NCI-H82 treated with DMSO at 0.1 percent for 48 hours (cell line): ENCODE data around the gene RNF40.
A peak's percentile ranks its signal among the peaks of the same experiment; 100 is the strongest.
"Not testable (repeated sequence)": the region's sequence is repeated elsewhere in the genome, so short reads cannot be mapped to it uniquely, and the experiment has no call there.

Experiments used
- DNase-seq: peaks from one replicate; lab custom pipeline; 2025; ENCODE audit not compliant: unreplicated experiment; lab: John Stamatoyannopoulos, UW

Gene RNF40

DNA sequence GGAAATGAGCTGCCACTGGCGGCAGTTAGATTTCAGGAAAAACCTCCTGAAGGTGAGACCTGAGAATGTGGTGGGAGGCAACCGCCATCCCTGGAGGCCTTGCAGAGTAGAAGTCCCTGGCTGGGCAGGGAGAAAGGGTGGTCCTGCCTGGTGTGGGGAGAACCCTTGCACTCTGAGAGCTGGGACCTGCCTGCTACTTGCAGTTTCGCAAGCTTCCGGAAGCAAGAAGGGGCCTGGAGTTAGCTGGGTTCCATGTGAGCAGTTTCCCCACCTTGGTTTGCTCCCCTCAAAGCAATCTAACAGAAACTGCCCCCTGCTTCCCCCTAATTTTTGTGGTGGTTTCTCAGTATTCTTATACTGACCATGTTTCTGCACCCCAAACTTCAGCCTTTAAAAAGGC lies 18.4 kb downstream of the RNF40 start:
- no peak for DNase-seq

DNA sequence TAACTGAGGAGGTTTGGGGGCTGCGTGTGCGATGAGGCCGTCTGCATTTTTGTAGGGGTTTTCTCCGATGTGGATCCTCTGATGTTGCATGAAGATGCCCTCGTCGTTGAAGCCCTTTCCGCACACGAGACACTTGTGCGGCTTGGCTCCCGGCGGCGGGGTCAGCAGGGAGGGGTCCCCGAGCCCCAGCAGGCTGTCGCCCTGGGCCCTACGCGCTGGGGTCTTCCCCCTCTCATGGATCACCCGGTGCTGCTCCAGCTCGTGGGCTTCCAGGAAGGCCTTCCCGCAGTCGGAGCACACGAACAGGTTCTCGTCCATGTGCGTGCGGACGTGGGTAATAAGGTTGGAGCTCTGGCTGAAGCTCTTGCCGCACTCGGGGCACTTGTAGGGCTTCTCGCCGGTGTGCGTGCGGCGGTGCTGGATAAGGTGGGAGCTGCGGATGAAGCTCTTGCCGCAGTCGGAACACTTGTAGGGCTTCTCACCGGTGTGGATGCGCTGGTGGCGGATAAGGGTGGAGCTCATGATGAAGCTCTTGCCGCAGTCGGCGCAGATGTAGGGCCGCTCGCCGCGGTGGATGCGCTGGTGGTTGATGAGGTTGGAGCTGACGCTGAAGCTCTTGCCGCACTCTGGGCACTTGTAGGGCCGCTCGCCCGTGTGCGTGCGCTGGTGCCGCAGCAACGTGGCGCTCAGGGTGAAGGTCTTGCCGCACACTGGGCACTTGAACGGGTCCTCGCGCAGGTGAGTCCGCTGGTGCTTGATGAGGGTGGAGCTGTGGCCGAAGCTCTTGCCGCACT lies 20.6 kb downstream of the RNF40 start:
- DNase-seq, result no peak

DNA sequence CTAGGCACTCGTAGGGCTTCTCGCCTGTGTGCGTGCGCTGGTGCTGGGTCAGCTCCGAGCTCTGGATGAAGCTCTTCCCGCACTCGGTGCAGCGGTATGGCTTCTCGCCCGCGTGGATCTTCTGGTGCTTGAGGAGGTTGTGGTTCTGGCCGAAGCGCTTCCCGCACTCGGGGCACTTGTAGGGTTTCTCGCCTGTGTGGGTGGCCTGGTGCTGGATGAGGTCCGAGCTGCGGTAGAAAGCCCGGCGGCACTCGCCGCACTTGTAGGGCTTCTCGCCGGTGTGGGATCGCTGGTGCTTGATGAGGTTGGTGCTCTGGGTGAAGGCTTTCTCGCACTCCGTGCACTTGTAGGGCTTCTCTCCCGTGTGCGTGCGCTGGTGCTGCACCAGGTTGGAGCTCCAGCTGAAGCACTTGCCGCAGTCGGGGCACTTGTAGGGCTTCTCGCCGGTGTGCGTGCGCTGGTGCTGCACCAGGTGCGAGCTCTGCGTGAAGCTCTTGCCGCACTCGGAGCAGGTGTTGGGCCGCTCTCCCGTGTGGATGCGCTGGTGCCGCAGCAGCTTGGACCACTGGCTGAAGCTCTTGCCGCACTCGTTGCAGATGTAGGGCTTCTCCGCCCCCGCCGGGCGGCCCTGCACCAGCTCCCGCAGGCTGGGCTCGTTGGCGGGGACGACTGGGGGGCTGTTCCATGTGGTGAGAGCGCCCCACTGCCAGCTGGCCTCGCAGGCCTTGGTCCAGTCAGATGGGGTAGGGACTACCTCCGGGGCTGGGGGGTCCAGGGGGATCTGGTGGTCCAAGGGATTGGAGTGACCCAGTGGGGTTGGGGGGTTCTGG lies 21.4 kb downstream of the RNF40 start:
- DNase-seq, result no peak

DNA sequence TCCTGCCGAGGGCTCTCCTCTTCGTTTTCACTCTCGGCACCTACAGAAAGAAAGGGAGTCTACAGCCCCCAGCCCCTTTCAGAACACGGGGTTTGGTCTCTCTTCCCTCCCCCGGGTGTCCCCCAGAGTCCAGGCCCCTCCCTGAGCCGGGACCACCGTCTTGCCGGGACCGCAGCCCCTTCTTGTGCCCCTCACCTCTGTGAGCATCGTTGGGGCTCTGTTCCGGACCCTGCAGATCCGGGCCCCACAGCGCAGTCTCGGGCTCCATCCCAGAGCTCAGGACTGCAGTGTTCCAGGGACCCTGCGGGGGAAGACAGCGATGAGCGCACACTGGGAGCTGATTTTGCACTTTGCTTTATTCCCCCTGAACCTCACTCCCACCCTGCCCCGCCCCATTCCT lies 22.1 kb downstream of the RNF40 start:
- DNase-seq, result no peak

DNA sequence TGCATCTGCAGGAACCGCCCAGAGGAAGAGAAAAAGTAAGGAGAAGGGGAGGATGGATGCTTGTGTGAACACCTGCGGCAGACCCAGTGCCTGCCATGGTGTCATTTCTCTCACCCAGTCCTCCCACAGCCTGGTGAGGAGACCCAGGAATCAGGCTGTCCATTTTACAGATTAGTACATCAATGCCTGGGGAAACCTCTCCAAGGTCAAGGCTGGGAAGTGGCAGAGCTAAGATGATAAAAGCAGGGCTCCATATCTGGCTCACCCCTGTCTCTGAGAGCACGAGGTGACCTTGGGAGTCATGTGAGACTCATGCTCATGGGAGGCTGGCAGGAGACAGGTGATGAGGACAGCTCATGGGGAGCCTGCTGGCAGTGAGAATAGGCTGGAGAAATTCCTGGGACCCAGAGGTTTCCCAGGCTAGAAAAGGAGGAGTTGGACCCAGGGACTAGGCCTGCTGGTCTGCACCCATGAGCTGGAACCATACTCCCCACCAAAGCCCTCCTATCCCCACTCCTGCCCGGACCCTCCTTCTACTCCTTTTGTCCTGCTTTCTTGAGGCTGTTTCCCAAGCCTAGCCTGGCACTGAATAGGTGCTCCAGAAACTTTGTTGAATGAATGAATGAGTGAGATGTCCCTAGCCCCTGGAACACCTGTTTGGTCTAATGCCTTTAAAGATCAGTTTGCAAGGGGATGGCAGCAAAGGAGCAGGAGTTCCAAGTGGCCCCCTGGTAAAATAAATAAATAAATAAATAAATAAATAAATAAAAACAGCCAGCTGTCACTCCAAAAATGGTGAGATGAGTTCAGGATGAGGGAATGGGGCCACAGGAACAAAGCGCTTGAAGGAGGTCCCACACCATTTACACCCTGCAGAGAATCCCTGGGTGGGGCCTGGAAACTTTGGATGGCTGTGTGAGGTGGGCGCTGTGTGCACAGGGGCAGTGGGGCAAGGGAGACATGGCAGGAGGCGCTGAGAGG lies 23.3 kb downstream of the RNF40 start:
- no peak for DNase-seq

DNA sequence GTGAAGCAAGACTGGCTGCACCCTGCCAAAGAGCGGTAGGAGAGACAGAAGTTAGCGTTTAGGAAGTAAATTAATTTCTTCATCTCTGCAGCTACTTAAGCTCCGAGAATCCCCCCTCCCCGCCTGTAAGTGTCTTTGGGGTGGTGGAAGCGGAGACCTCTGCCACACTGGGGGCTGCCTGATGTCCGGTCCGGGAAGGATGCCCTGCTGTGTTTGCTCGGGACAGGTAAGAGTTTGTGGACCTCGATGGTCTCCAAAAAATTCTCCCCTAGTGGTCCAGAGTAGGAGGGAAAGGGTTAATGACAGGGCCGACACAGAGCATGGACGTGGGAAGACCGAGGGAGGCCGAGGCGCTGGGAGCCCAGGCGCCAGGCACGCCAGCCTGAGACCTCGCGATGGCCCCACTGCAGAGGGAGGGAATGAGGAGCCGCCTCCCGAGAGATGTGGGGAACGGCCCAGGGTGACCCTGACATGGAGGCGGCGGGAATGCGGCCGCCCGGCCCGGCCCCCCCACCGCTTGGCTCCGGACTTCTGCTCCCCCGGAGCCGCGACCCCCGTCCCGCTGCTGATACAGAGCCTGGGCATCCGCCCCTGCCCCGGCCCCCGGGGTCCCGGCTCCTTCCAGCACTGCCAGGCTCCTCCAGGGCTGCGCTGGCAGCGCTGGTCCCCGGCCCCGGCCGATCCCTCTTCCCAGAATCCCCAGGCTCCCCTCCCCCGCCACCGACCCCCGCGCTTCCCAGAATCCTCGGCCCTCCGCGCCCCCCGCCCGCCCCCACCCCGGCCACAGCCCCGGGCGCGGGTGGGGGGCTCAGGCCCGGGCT lies 24.2 kb downstream of the RNF40 start:
- no peak for DNase-seq

DNA sequence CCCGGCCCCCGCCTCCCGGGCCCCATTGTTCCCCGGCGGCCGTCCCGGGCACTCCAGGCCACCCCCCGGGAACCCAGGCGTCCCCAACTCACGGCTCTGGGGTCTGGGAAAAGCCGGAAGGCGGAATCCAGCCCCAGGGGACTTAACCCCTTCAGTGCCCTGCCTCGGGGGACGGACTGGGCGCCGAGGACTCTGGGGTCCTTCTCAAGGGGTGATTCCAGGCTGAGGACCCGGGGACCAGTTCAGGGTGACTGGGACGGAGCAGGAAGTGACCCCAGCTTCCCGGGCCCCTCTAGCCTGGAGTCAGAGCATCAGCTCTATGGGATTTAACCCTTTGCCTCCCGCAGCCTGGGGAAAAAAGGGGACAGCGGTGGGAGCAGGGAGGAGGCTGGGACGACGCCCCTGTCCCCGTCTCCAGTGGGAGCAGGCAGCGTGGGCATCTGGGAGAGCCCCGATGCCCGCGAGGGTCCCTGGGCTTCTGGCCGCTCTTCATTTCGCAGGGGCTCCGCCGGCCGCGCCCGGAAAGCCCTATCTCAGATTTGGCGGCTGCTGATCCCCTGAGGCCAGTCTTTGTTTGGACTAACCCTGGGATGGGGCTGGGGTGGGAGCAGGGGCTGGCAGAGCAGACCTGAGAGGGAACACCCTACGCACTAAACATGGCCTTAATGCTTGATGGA lies 25.0 kb downstream of the RNF40 start, which contains the start of gene ZNF629:
TSS of gene ZNF629 (minus strand) at position 270 of the 677 bp plus-strand sequence. CDS start 2,723 bp downstream, outside the sequence.
- peak; percentile 16 for DNase-seq

DNA sequence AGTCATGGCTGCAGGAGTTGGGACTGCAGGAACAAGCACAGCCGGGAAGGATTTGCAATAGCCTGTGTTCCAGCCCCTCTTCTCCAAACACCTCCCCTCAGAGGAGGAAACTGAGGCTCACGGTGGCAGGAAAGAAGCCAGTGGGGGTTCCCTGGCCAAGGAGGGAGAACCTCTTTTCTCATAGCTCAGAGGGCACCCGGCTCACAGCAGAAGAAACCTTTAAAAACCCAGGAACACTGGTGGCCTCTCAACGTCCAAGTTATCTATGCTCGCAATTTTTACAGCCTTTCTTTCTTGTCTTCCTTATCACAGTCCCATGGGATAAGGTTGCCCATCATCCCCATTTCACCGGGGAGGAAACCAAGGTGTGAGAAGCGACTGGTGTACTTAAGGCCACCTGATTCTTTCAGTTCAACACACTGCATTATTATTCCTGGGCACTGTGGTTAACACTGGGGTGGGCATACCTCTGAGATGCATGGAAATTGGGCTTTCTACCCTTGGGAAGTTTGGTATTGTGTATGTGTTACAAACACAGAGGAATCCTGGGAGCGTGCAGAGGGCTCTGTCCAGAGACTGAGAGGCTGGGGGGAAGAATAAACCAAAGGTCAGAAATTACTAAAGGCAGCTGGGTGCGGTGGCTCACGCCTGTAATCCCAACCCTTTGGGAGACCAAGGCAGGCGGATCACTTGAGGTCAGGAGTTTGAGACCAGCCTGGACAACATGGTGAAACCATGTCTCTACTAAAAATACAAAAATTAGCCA lies 25.7 kb downstream of the RNF40 start:
- DNase-seq, result no peak

DNA sequence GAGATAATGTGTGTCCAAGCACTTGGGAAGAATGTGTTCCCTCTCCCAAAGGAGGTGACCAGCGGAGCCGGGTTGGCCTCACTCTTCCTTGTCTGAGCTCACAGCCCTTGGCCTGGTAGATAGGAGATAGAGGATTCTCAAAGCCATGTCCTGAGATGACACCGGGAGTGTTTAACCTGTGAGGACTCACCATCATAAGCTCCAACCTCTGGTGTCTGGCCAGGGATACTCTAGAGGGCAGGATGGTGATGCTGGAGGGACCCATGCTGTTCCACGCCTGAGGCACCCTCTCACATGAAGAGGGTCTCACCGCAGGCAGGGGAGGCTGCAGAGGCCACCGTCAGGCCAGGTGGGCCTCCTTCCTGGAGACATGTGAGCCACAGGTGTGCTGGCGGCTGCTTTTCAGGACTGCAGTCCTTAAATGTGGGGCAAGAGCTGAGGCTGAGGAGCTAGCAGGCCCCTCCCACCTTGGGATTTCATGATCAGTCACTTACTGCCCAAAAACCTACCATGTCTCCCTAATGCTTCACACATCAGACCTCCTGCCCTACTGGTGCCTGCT lies 31.5 kb downstream of the RNF40 start:
- no peak for DNase-seq

DNA sequence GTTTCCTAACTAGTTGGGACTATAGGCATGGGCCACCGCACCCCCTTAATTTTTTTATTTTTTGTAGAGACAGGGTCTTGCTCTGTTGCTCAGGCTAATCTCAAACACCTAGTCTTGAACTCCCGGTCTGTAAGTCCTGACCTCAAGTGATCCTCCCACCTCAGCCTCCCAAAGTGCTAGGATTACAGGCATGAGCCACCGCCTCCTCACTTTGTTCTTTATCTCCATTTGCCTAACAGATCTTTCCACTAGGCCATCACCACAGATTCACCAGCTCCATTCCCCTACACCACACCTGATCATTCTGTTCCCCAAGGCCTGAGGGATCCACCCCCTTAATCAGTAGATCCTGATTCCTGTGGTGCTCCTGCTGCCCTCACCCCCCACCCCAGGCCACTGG lies 32.5 kb downstream of the RNF40 start:
- DNase-seq, result no peak

DNA sequence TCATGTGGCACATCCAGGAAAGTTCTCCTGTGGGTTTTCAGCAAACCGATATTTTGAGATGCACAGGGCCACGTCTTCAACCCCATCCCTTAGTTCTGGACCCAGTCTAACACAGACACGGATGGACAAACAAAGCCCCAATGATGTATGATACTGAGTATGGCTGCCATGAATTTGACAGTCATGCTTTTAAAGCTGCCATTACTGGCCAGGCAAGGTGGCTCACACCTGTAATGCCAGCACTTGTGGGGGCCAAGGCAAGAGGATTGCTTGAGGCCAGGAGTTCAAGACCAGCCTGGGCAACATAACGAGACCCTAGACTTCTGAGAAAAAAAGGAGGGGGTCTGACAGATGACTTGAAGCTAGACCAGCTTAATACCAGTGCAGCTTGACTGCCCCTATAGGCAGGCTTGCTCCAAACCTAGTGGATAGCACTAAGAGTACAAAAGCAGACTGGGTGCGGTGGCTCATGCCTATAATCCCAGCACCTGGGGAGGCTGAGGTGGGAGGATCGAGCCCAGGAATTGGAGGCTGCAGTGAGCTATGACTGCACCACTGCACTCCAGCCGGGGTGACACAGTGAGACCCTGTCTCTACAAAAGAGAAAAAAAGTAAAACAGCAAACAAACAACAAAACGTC lies 35.7 kb downstream of the RNF40 start:
- no peak for DNase-seq

DNA sequence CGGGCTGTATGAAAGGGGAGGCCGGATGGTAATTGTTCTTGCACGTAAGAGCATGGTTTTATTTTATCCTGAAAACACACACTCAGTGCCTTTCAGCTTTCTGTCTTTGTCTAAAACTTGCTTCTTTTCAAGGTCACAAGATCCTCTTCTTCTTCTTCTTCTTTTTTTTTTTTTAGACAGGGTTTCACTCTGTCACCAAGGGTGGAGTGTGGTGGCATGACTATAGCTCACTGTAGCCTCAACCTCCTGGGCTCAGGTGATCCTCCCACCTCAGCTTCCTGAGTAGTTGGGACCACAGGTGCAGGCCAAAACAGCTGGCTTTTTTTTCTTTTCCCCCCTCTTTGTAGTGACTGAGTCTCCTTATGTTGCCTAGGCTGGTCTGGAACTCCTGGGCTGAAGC lies 40.8 kb downstream of the RNF40 start:
- no peak for DNase-seq

DNA sequence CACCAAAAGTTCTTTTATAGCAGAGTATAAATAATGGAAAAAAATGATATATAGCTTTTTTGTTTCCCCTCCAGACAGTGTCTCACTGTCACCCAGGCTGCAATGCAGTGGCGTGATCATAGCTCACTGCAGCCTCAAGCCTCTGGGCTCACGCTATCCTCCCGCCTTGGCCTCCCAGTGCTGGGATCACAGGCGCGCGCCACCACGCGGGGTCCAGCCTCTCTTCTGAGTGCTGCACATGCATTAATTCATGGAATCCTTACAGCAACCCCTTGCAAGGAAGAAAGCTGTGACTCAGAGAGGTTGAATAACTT lies 42.9 kb downstream of the RNF40 start:
- no peak for DNase-seq

DNA sequence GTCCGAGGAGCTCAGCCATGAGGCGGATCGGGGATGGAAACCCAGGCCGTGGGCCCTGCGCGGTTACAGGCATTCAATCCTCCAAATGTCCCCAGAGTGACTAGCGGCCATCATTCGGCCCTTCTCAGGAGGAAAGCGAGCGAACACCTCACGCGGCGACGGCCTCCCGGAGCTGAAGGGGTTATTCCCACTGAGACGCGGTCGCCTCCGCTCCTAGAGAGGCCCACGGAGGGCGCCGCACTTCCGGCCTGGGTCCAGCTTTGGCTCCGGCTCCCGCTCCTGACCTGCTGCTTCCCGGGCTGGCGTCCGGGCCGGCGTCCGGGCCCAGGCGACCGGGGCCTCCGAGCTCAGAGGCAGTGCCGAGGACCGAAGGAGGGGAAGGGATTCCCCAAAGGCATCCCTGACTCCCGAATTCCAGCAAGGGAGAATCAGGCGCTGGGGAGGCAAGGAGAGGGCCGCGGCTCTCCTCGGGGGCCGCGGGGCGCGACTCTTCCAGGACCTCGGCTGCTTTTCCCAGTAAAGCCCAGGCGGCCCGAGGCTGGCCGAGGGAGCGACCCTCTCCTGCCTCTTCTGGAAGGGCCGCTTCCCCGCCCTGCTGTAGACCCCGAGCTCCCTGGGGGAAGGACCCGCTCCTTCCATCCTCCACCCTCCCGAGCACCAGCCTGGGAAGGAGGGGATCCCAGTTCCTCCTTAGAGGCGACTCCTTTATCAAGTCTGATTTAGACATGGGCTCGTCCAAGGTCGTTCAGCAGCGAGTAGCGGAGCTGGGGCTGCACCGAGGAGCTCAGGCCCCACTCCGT lies 43.4 kb downstream of the RNF40 start:
- DNase-seq, result peak; percentile 24

DNA sequence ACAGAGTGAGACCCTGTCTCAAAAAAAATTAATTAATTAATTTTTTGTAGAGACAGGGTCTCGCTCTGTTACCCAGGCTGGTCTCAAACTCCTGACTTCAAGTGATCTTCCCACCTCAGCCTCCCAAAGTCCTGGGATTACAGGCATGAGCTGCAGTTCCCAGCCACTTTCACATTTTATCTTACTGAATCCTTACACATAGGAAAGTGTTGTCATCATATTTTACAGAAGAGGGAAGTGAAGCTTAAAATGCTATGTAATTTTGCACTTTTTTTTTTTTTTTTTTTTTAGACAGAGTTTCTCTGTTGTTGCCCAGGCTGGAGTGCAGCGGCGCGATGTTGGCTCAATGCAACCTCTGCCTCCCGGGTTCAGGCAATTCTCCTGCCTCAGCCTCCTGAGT lies 46.0 kb downstream of the RNF40 start:
- no peak for DNase-seq

DNA sequence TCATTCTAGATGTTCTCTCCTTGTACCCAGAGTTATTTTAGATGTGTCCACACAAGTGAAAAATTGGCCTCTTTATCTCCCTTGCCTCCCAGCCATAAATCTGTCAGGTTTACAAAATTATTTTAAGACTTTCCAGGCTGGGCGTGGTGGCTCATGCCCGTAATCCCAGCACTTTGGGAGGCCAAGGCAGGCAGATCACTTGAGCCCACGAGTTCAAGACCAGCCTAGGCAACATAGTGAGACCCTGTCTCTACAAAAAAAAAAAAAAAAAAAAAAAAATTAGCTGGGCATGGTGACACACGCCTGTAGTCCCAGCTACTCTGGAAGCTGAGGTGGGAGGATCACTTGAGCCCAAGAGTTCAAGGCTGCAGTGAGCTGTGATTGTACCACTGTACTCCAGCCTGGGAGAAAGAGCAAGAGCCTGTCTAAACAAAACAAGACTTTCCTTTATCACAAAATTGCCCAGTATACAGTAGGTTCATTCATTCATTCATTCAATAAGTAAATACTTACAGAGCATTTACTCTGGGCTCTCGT lies 46.8 kb downstream of the RNF40 start:
- not testable (repeated sequence) for DNase-seq

DNA sequence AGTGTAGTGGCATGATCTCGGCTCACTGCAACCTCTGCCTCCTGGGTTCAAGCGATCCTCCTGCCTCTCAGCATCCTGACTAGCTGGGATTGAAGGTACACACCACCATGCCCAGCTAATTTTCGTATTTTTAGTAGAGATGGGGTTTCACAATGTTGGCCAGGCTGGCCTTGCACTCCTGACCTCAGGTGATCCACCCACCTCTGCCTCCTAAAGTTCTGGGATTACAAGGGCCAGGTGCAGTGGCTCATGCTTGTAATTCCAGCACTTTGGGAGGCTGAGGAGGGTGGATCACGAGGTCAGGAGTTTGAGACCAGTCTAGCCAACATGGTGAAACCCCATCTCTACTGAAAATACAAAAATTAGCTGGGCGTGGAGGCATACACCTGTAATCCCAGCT lies 47.6 kb downstream of the RNF40 start:
- DNase-seq, result not testable (repeated sequence)
